H1 (cell line): ENCODE measurements around the gene DOCK9.

Experiments
- BRCA1 ChIP-seq: IDR thresholded peaks from 2 replicates; pipeline ENCODE4 v1.6.1; 2012; ENCODE audit warnings: low read depth, low read length, improper control_type of control experiment
- CHD1 ChIP-seq: IDR thresholded peaks from 2 replicates; pipeline ENCODE4 v1.6.1; 2012; ENCODE audit warnings: low read depth, low read length, improper control_type of control experiment
- CTCF ChIP-seq, 3 experiments: IDR thresholded peaks; 1 replicate in 2 of 3; 2 replicates in 1 of 3; pipeline versions ENCODE4 v1.5.1 to v1.6.1; 2011; ENCODE audit warnings: low read length in 3 of 3, mild to moderate bottlenecking in 3 of 3, inconsistent platforms in 2 of 3, low read depth in 1 of 3, moderate library complexity in 1 of 3; ENCODE audit not compliant: insufficient read depth in 1 of 3; ENCODE audit errors: control extremely low read depth in 1 of 3
- EZH2 ChIP-seq: fragments of 200-600 bp; sonication (generic); IDR thresholded peaks from 2 replicates; pipeline ENCODE4 v1.7.1; 2012; ENCODE audit warnings: low read depth, mild to moderate bottlenecking, moderate library complexity, low read length, inconsistent platforms; ENCODE audit not compliant: severe bottlenecking
- GABPA ChIP-seq: IDR thresholded peaks from 2 replicates; pipeline ENCODE4 v1.6.1; 2011; ENCODE audit warnings: mild to moderate bottlenecking, low read length, moderate library complexity, borderline replicate concordance; ENCODE audit not compliant: insufficient read depth
- SUZ12 ChIP-seq: fragments of 200-600 bp; sonication (generic); IDR thresholded peaks from 2 replicates; pipeline ENCODE4 v1.6.1; 2012; ENCODE audit warnings: mild to moderate bottlenecking, inconsistent platforms, low read length, moderate library complexity, mixed read lengths

- TF ChIP-seq SUZ12 (no peak), BRCA1 (no peak), CTCF (IDR thresholded peaks at IDR 0.05; ENCODE audit: control extremely low read depth in 1 of 3, insufficient read depth in 1 of 3, low read depth in 1 of 3, low read length in 3 of 3) (no peak), EZH2 (no peak), CHD1 (no peak), GABPA (no peak)
These were observed 77.4 kb downstream of the DOCK9 start for GRCh38 chr13:98900442-98900841.
